IPS-NIHi7 (cell line): ENCODE data around the gene RDH8.

Source experiments
- DNase-seq: peaks from one replicate; pipeline ENCODE4 v3.0.0; 2012; ENCODE audit warnings: mixed read lengths; ENCODE audit errors: extremely low spot score

The RDH8 gene, protein sequence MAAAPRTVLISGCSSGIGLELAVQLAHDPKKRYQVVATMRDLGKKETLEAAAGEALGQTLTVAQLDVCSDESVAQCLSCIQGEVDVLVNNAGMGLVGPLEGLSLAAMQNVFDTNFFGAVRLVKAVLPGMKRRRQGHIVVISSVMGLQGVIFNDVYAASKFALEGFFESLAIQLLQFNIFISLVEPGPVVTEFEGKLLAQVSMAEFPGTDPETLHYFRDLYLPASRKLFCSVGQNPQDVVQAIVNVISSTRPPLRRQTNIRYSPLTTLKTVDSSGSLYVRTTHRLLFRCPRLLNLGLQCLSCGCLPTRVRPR

DNA sequence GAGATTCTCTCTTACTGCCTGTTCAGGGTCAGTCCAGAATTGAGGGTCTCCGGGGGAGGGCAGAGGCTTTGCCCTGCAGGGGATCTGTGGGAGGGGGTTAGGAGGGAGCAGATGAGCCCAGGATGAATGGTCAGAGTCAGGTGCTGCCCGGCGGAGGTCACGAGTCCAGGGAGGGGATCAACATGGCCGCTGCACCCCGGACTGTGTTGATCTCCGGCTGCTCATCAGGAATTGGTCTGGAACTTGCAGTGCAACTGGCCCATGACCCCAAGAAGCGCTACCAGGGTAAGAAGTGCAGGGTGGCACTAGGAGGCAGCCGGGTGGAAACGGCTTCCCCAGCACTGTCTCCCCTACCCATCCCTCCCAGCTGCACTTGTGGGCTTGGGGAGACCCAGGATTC lies at the start of gene RDH8:
Gene RDH8 (plus strand): TSS at position 168 of the 400 bp plus-strand sequence. CDS start 15 bp downstream, at position 183.
- DNase-seq = no peak

DNA sequence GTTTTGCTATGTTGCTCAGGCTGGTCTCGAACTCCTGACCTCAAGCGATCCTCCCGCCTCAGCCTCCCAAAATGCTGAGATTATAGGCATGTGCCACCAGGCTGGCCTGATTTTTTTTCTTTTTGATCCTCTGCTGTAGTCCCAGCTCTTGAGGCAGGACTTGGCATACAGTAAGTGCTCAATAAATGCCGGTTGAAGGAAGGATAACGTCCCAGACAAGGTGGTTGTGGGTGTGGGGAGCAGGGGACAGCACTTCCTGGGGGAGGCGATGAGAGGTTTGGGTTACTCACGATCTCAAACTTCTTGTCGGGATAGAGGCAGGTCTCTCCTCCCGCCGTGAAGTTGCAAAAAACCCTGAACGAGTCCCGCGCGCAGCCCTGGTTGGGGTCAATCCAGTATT lies 47.3 kb upstream of the RDH8 start:
- DNase-seq = no peak

DNA sequence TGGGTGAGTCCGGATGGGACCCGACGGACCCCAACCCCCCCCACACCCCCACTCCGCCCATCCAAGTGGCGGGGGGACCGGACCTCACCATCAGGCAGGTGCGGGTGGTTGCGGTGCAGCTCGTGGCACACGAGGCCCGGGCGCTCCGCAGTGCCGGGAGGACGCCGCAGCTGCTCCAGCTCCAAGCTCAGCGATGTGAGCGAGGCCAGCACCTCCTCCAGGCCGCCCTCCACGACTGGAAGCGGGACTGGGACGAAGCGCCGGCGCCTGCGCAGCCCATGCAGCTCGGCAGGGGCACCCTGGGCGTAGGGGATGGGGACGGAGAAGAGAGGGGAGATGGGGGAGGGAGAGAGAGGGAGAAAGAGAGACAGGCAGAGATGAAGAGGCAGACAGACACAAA lies 46.8 kb upstream of the RDH8 start:
- DNase-seq = peak; percentile 84

DNA sequence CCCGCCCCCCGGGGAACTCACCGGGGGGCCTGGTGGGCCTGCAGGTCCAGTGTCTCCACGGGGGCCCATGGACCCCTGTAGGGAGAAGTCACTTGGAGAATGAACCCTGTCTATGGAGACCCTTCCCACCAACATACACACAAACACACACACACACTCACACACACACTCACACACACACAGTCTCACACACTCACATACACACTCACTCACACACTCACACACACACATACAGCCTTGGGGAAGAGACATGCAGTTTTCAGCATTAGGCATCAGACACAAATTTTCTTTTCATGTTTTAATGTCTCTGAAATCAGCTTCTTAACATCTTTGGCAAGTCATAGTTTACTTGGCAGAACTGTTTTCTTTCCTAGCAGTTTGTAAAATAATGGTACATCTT lies 46.0 kb upstream of the RDH8 start:
- DNase-seq = no peak

DNA sequence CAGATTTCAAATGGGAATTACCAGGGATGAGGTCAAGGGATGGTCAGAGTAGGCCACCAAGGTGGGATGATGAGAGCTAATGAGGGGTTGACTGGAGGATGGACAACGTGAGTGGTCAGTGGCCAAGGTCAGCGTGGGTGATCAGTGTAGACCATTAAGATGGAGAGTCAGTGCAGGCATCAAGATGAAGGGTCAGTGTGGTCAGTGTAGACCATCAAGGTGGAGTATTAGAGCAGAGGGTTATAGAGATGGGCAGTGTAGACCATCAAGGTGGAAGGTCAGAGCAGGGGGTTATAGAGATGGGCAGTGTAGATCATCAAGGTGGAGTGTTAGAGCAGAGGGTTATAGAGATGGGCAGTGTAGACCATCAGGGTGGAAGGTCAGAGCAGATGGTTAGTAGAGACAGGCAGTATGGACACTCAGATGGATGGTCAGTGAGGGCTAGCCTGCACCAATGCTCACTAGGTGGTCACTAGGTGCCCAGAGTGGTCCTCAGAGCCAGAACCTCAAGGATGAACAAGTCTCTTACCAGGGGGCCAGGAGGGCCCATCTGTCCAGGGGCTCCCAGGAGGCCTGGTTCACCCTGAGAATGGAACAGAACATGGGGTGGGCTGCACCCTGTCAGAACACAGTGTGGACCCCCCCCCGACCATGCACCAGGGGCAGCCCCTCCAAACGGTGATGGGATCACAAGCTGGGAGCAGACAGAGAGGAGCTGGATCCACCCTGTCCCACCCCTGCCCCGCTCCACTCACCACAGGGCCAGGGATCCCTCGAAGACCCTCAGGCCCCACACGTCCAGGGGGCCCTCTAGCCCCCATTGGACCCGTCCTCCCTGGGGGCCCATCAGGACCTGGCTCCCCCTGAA lies 44.2 kb upstream of the RDH8 start:
- no peak for DNase-seq

DNA sequence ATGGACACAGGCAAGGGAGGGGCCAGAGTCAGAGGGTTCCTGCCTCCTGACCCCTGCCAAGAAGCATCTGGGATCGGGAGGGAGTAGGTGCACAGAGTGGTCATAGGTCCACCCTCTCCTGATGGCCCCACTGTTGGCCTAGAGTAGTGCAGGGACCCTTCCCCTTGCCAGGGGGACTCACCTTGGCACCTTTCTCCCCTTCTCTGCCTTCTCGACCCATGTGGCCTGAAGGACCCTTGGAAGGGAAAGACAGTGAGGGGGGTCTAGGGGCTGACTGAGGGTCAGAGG lies 43.7 kb upstream of the RDH8 start:
- peak; percentile 7 for DNase-seq

DNA sequence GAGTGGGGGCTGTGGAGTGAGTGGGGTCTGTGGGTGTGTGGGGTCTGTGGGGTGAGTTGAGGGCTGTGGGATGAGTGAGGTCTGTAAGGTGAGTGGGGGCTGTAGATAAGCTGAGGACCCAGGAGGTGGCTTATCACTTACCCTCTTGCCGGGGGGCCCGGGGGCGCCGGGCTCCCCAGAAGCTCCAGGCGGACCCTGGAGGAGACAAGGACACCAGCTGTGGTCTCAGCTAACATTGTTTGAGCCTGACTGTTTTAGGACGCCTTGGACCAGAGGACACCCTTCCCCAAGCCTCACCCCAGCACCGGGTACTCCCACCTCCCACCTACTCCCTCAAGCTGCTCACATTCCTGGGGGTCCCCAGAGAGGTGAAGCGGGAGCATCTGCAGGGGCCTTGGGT lies 42.8 kb upstream of the RDH8 start:
- peak; percentile 12 for DNase-seq

DNA sequence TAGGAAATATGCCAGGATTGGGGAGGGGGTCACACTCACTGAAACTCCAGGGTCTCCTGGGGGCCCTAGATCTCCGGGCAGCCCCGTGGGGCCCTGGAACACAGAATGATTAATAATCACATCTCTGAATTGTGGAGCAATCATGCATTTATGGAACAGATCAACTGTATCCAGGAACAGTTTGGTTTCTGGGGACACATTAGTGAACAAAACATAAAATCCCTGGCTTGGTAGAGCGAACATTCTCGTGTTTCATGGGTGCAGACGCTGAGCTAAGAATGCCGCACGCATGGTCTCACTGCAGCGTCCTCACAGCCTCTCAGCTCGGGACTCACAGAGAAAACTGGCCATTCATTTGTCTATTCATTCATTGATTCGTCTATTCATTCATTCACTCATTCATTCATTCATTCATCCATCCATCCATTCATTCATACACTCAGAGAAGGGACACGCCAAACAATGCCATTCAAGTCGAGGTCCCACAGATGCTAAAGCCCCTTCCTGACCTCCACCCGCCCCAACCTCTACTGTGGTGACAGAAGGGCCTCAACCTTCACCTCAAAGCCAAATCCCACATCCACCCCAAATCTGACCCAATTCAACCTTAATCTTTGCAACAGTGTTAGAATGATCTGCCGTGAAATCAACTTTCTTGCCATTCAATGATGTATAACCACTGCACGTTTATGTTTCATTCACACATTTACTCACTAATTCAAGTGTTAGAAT lies 42.0 kb upstream of the RDH8 start:
- no peak for DNase-seq

DNA sequence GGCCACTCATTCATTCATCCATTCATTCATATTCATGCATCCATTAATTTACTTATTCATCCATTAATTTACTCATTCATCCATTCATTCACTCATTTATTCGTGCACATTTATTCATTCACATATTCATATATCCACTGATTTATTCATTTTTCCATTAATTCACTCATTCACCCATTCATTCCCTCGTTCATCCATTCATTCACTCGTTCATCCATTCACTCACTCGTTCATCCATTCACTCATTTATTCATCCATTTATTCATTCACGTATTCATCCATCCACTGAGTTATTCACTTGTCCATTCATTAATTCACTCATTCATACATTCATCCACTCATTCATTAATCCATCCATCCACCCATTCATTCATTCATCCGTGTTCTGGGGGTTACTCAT lies 41.2 kb upstream of the RDH8 start:
- DNase-seq = no peak

DNA sequence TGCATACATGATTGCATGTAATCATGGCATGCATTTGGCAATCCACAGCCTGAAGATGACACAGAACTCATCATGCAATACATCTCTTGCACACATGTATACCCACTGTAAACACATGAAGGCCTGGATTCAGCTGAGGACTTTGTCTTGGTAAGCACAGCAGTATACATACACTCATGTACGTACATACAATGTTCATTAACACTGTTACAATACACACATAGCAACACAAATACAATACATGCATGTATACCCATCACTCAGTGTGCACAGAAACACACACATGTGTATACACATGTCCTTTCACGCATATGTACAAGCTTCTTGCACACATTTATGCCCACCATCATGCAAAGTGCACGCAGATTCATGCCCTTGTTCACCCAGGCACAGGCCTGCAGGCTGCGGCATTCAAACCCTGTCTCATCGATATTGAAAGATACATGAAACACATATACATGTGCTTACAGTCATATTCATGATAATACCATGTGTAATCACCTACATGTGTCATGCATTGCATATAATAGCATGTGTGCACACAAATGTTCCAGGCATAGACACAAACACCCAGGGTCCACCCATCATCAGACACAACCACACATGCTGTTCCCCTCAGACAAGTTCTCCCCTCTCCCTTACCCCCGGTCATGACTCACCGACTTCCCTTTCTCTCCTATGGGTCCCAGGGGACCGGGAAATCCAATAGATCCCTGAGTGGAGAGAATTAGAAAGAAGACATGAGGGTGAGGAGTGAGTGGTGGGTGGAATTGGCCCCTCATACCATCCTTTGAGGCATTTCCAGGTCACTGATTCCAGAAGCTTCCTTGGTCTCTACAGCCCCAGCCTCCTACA lies 31.6 kb upstream of the RDH8 start:
- DNase-seq = no peak

DNA sequence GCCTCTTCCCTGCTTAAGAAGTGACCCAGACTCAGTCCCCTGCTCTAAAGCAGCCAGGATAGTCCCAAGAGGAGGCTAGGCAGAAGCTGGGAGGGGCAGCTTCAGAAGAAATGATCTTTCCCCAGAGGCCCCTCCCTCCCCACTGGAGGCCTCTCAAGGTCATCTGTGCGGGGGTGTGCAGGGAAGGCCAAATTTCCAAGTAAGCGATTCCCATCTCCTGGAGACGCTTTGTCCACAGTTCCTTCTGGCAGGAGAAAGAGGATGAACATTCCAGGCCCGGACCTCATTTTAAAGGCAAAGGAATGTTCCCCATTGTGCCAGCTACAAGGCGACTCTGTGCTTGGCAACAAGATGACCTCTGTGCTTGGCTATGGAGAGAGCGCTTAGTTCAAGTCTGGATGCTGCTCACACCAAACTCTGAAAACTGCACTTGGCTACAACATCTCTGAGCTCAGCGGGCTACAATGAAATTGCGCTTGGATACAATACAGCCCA lies 26.4 kb upstream of the RDH8 start:
- no peak for DNase-seq

DNA sequence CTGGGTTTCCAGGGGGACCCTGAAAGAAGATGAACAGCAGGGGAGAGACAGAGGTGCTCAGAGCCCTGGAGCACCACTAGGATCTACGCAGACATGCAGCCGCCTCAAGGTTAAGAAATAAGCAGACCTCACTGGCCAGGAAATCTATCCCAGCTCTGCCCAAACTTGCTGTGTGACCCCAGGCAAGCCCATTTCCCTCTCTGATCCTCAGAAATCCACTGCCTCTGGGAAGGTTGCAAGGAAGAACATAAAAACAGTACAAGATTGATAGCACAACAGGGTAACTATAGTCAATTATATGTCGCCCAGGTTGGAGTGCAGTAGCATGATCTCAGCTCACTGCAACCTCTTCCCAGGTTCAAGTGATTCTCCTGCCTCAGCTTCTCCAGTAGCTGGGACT lies 23.8 kb upstream of the RDH8 start:
- no peak for DNase-seq

DNA sequence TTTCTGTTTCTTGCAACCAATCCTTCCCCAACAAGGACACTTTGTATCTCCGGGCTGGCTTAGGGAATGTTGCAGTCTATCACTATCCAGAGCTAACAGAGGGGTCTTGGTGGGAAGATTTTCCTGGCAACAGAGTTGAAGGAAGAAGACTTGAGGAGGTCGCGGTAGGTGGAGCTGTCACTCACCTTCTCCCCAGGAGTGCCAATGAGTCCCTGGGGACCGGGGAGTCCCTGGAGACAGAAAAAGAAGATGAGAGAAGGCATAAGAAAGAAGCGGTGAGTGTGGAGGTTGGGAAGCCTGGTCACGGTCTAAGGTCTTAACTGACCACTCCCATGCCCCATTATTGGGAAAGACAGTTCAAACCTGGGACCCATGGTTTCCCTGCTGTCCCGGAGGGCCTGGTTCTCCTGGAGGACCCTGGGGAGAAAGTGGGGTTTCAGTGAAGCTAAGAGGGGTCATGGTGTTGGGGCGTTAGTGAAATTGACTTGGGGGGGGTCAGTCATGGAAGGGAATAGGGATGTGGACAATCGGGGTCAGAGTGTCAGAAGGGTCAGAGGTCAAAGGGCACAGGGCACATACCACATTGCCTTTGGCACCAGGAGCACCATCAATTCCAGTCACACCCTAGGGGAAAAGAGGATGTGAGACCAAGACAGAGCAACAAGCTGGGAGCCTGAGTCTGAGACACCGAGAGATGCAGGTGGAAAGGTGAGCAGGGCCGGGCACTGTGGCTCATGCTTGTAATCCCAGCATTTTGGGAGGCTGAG lies 21.7 kb upstream of the RDH8 start:
- no peak for DNase-seq

DNA sequence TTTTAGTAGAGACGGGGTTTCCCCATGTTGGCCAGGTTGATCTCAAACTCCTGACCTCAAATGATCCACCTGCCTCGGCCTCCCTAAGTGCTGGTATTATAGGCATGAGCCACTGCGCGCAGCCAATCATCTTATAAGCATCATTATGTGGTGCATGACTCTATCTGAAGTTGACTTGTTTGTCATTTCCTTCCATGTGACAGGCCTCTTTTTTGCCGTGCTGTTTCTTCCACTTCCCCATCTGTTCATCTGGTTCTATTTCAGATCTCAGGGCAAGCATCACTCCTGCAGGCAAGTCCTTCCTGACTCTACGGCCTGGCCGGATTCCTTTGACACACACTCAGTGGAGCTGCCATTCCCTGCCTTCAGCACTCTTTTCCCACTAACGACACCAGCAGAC lies 18.2 kb upstream of the RDH8 start:
- no peak for DNase-seq

DNA sequence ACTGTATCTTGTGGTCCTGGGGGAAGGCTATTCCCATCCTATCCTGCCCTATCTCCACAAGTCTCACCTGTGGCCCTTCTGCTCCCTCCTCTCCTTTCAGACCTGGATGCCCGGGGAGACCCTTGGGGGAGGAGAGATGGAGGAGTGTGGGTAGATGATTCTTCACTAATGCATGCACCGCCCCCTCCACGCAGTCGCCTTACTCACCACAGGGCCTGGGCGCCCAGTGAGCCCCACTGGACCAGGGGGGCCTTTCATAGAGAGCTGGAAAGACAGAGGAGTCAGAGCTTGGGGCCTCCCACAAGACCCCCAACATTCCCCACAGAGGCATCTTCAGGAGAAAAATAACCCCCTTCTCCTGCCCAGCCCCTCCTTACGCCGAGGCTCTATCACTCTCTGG lies 17.3 kb upstream of the RDH8 start:
- DNase-seq = no peak

DNA sequence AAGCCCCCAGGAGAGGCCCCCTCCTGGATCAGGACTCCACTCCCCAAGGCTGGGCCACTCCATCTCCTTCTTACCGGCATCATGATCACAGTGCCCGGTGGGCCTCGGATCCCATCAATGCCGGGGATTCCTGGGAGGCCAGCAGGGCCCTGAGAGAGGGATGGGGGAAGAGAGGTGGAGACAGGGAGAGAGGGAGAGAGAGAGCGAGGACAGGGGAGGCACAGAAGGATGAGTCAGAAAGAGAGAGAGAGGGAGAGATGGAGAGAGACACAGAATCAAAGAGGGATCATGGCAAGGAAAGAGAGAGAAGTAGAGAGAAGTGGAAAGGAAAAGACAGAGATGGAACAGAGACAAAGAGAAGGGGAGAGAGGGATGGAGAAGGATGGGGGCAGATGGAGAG lies 16.7 kb upstream of the RDH8 start:
- DNase-seq = no peak

DNA sequence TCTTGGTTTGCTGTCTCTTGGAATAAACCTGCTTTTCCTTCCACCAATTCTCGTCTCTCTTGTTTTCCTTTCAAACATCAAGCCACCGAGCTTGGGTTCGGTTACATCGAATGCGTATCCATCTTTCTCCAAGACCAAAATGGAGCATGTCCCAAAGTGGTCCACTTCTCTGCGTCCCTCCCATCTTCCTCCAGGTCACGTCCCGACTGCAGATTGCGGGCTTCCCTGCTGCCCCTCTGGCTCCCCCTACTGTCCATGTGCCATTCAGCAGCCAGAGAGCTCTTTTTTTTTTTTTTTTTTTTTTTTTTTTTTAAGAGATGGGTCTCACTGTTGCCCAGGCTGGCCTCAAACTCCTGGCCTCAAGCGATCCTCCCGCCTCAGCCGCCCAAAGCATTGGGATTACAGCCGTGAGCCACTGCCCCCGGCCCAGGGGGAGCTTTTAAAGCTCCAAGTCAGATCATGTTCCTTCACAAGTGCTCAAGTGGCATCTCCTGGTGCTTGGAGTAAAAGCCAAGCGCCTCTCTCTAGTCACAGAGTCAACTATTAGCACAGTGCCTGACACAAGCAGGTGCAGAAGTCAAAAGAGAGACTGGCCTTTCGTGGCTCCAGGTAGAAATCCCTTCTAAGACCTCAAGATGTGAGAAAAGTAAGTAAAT lies 13.0 kb upstream of the RDH8 start:
- DNase-seq = peak; percentile 94

DNA sequence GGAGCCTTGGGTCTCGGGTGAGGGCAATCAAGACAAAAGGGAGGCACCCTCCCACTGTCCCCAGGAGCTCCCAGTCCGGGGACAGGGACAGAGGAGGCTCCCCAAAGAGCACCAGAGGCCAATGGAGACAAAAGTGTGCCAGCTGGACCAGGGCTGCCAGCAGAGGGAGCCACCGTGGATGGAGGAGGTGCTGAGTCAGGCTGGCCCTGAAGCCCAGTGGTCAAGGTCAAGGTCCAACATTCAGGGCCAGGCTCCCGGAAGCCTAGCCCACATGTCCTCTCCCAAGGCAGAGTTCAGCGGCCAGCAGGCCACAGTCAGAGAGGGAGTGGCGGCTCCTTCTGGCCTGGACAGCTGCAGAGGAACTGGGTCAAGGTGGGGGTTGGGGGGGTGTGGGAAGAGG lies 11.4 kb upstream of the RDH8 start:
- peak; percentile 78 for DNase-seq

DNA sequence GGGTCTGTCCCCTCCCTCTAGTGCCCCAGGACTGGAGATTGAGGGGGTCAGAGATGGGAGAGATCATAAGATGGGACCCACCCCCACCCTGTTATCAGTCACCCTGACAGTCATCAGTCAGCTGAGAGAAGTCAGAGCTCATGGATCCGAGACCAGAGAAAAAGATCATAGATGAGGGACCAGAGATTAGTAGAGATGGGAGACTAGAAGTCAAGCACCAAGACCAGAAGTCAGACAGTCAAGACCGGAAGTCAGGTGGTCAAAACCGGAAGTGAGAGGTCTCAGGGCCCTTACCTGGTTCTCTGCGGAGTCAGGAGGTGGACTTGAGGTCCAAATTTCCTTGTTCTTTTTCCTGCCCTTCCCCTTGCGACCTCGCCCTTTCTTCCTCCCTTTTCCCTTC lies 10.0 kb upstream of the RDH8 start:
- DNase-seq = no peak

DNA sequence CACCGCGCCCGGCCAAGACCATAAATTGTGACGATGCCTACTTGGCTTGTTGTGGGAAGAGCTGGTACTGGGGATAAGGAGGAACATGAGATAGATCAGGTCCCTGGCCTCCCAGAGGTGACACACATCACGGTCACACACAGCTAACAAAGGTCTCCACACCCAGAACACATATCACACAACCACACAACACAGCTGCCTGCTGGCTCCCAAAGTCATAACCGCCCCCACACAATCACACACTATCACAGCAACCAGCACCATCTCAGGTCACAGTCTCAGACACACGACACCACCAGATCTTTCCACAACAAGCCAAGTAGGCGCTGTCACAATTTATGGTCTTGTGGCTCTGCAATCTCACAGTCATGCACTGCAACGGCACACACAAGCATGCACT lies 8.7 kb upstream of the RDH8 start:
- DNase-seq = no peak
